ENCODE data around the gene GPR82. TPM values are rescaled to one million over a fixed set of nuclear protein-coding genes. Genes with fewer than 3 reads are reported as not detected.

Gene GPR82
- total and polyA plus RNA-seq, 2 donors from 2014 or later: 0.15 to 0.98 TPM

GRCh38 chrX:41759817-41760216 lies 35.8 kb downstream of the GPR82 start:
- H3K27me3 ChIP-seq (ENCODE audit: control insufficient read depth, insufficient read depth, low read length): no peaks in the 10 kb centered on the region
- no peak overlapping the region for H3K9ac ChIP-seq (ENCODE audit: low read length in 3 of 3)
- H3K36me3 ChIP-seq (ENCODE audit: control insufficient read depth in 2 of 3, insufficient read depth in 3 of 3, low read length in 3 of 3): no peaks in the 10 kb centered on the region
- intact Hi-C loops (cut with DNase I): no loop called here
- no peaks in the 10 kb centered on the region for H3K4me1 ChIP-seq (ENCODE audit: control insufficient read depth in 2 of 3, insufficient read depth in 2 of 3, low read depth in 1 of 3, low read length in 3 of 3)
- H3K4me3 ChIP-seq (ENCODE audit: low read length in 3 of 3): no peak overlapping the region
- FAIRE-seq (no peak), DNase-seq (peak in 1 of 5 donors; percentile 9)
- no peaks in the 10 kb centered on the region for H3K9me3 ChIP-seq (ENCODE audit: control insufficient read depth in 2 of 3, insufficient read depth in 1 of 3, low read length in 3 of 3)
- H3K27ac ChIP-seq (ENCODE audit: low read depth in 2 of 2, low read length in 2 of 2): no peak overlapping the region
- peak; percentile 38 for TF ChIP-seq CTCF (IDR thresholded peaks at IDR 0.05; ENCODE audit: borderline replicate concordance, extremely low read depth, insufficient read depth)

- peak; percentile 13 for FAIRE-seq
- Histone ChIP-seq H3K9me3 (ENCODE audit: control insufficient read depth in 2 of 3, insufficient read depth in 1 of 3, low read length in 3 of 3) (no peaks in the 10 kb centered on the region), H3K36me3 (ENCODE audit: control insufficient read depth in 2 of 3, insufficient read depth in 3 of 3, low read length in 3 of 3) (no peaks in the 10 kb centered on the region), H3K27me3 (ENCODE audit: control insufficient read depth, insufficient read depth, low read length) (no peaks in the 10 kb centered on the region), H3K9ac (ENCODE audit: low read length in 3 of 3) (no peak overlapping the region), H3K4me3 (ENCODE audit: low read length in 3 of 3) (no peak overlapping the region), H3K27ac (ENCODE audit: low read depth in 2 of 2, low read length in 2 of 2) (no peak overlapping the region), H3K4me1 (ENCODE audit: control insufficient read depth in 2 of 3, insufficient read depth in 2 of 3, low read depth in 1 of 3, low read length in 3 of 3) (no peaks in the 10 kb centered on the region)
- DNase-seq: no peak
- TF ChIP-seq CTCF (IDR thresholded peaks at IDR 0.05; ENCODE audit: borderline replicate concordance, extremely low read depth, insufficient read depth): no peak
- intact Hi-C loops (cut with DNase I): no loop called here
Measured at GRCh38 chrX:41761169-41761568, 37.2 kb downstream of the GPR82 start.

- no peak overlapping the region for H3K9ac ChIP-seq (ENCODE audit: low read length in 3 of 3)
- no peak for TF ChIP-seq CTCF (IDR thresholded peaks at IDR 0.05; ENCODE audit: borderline replicate concordance, extremely low read depth, insufficient read depth)
- intact Hi-C loops (cut with DNase I): no loop called here
- H3K27ac ChIP-seq (ENCODE audit: low read depth in 2 of 2, low read length in 2 of 2): no peak overlapping the region
- no peaks in the 10 kb centered on the region for H3K4me1 ChIP-seq (ENCODE audit: control insufficient read depth in 2 of 3, insufficient read depth in 2 of 3, low read depth in 1 of 3, low read length in 3 of 3)
- no peak for DNase-seq
- H3K27me3 ChIP-seq (ENCODE audit: control insufficient read depth, insufficient read depth, low read length): no peaks in the 10 kb centered on the region
- no peaks in the 10 kb centered on the region for H3K9me3 ChIP-seq (ENCODE audit: control insufficient read depth in 2 of 3, insufficient read depth in 1 of 3, low read length in 3 of 3)
- H3K36me3 ChIP-seq (ENCODE audit: control insufficient read depth in 2 of 3, insufficient read depth in 3 of 3, low read length in 3 of 3): no peaks in the 10 kb centered on the region
- FAIRE-seq: no peak
- no peak overlapping the region for H3K4me3 ChIP-seq (ENCODE audit: low read length in 3 of 3)
Measured at GRCh38 chrX:41761702-41762101, 37.7 kb downstream of the GPR82 start.

GRCh38 chrX:41779030-41779564 lies 55.1 kb downstream of the GPR82 start:
- no peak for FAIRE-seq
- H3K36me3 ChIP-seq (ENCODE audit: control insufficient read depth in 2 of 3, insufficient read depth in 3 of 3, low read length in 3 of 3): no peaks in the 10 kb centered on the region
- DNase-seq: peak in 1 of 5 donors; percentile 33
- H3K9ac ChIP-seq (ENCODE audit: low read length in 3 of 3): no peak overlapping the region
- intact Hi-C loops (cut with DNase I): no loop called here
- H3K9me3 ChIP-seq (ENCODE audit: control insufficient read depth in 2 of 3, insufficient read depth in 1 of 3, low read length in 3 of 3): no peaks in the 10 kb centered on the region
- no peak for TF ChIP-seq CTCF (IDR thresholded peaks at IDR 0.05; ENCODE audit: borderline replicate concordance, extremely low read depth, insufficient read depth)
- no peaks in the 10 kb centered on the region for H3K4me1 ChIP-seq (ENCODE audit: control insufficient read depth in 2 of 3, insufficient read depth in 2 of 3, low read depth in 1 of 3, low read length in 3 of 3)
- H3K27me3 ChIP-seq (ENCODE audit: control insufficient read depth, insufficient read depth, low read length): no peaks in the 10 kb centered on the region
- no peak overlapping the region for H3K27ac ChIP-seq (ENCODE audit: low read depth in 2 of 2, low read length in 2 of 2)
- H3K4me3 ChIP-seq (ENCODE audit: low read length in 3 of 3): no peak overlapping the region
